Peyer's patch (tissue), 4 donors: ENCODE measurements around the gene SLC35B3.

Experiments used
- POLR2A ChIP-seq, 2 donors: fragments of 450-650 bp; IDR thresholded peaks; one replicate each; pipeline ENCODE4 v1.5.1; 2017; ENCODE audit warnings: antibody characterized with exemption in 2 of 2, mild to moderate bottlenecking in 2 of 2, moderate library complexity in 2 of 2
- TF ChIP-seq, protein P1 (sequence below), 6 experiments: fragments of 450-650 bp in 4 of 6; fragments of 200-600 bp in 2 of 6; sonication (generic) in 1 of 6; IDR thresholded peaks; one replicate each; pipeline ENCODE4 v1.5.1; 2017 to 2019; ENCODE audit warnings: antibody characterized with exemption in 6 of 6, mild to moderate bottlenecking in 3 of 6, moderate library complexity in 1 of 6

DNA sequence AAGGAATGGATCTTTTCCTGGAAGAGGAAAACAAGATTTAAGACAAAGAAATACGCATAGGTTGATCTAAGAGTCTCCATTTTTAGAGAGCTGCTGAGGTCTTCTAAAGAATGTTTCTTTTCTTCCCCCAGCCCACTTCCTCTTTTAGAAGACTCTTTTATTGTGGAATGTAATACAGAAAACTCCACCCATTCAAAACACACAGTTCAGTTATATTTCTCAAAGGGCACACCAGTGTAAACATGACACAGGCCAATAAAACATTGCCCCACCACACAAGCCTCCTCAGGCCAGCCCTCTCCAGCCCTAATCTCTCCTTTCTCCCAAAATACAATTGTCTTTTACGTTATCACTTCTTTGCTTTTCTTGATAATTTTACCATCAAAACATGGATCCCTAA lies 42.8 kb downstream of the SLC35B3 start:
- TF ChIP-seq, protein P1, sequence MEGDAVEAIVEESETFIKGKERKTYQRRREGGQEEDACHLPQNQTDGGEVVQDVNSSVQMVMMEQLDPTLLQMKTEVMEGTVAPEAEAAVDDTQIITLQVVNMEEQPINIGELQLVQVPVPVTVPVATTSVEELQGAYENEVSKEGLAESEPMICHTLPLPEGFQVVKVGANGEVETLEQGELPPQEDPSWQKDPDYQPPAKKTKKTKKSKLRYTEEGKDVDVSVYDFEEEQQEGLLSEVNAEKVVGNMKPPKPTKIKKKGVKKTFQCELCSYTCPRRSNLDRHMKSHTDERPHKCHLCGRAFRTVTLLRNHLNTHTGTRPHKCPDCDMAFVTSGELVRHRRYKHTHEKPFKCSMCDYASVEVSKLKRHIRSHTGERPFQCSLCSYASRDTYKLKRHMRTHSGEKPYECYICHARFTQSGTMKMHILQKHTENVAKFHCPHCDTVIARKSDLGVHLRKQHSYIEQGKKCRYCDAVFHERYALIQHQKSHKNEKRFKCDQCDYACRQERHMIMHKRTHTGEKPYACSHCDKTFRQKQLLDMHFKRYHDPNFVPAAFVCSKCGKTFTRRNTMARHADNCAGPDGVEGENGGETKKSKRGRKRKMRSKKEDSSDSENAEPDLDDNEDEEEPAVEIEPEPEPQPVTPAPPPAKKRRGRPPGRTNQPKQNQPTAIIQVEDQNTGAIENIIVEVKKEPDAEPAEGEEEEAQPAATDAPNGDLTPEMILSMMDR (IDR thresholded peaks at IDR 0.05): no peak
- TF ChIP-seq POLR2A (IDR thresholded peaks at IDR 0.05): no peak
